K562 (cell line): ENCODE measurements around the gene VPS13D. TPM values are rescaled to one million over a fixed set of nuclear protein-coding genes. Genes with fewer than 3 reads are reported as not detected.

ENCODE experiments used
- ATAC-seq: fragments of 200-7000 bp; cut with Tn5 transposase; 3 replicates; pipeline ENCODE4 v1.9.1; 2020; ENCODE audit warnings: moderate library complexity
- BruUV-seq: library from RNA; stranded (reverse); fragments of 400-500 nt; replicated peaks from 2 replicates; lab custom pipeline; 2021; lab: Mats Ljungman, UMichigan
- CTCF ChIA-PET: fragments of 300-600 bp; formaldehyde crosslinking; extraction: SDS; loops from one replicate; lab custom pipeline; 2021; ENCODE audit warnings: low intra/inter-chr PET ratio; lab: Yijun Ruan, JAX
- POLR2A ChIA-PET: fragments of 300-600, 350-650 bp; sonication (Branson Sonifier 250); formaldehyde crosslinking; extraction: SDS; loops from one replicate; lab custom pipeline; 2021; ENCODE audit warnings: antibody characterized with exemption, inconsistent platforms; lab: Yijun Ruan, JAX
- DNase-seq, 4 experiments: peaks; one replicate each; pipeline versions ENCODE4 v3.0.0 to v3.0.0-alpha.2; 2011 to 2018; ENCODE audit warnings: low spot score in 3 of 4, mixed read lengths in 3 of 4; ENCODE audit errors: extremely low read depth in 1 of 4
- FAIRE-seq: peaks from 2 replicates; lab custom pipeline; 2011; peaks lifted over from hg19 to GRCh38; lab: Jason Lieb, UNC
- H2AFZ ChIP-seq: 2 replicates; pipeline ENCODE4 v1.6.0; 2011; ENCODE audit warnings: low read depth, low read length, control low read depth, inconsistent platforms
- H3K27ac ChIP-seq: fragments of 200-600 bp; 3 replicates; pipeline ENCODE4 v1.8.0; 2011; ENCODE audit warnings: low read depth, mild to moderate bottlenecking, control low read depth, inconsistent platforms, low read length, moderate library complexity, mixed read lengths; ENCODE audit errors: extremely low read depth
- H3K27me3 ChIP-seq, 2 experiments: fragments of 300-600 bp in 1 of 2; 2 replicates in 1 of 2; 3 replicates in 1 of 2; pipeline versions ENCODE4 v1.6.0 to v1.8.0; 2011; ENCODE audit warnings: inconsistent platforms in 2 of 2, low read length in 2 of 2, mild to moderate bottlenecking in 1 of 2, mixed read lengths in 1 of 2, moderate library complexity in 1 of 2; ENCODE audit not compliant: control insufficient read depth in 2 of 2, insufficient read depth in 2 of 2
- H3K36me3 ChIP-seq: fragments of 300-600 bp; 3 replicates; pipeline ENCODE4 v1.8.0; 2011; ENCODE audit warnings: mild to moderate bottlenecking, low read length, inconsistent platforms; ENCODE audit not compliant: control insufficient read depth, insufficient read depth
- H3K4me1 ChIP-seq, 2 experiments: fragments of 200-600 bp in 1 of 2; replicated peaks in 1 of 2; 2 replicates in 1 of 2; 3 replicates in 1 of 2; pipeline versions ENCODE4 v1.5.1 to v1.8.0; 2011; ENCODE audit warnings: inconsistent platforms in 2 of 2, low read length in 2 of 2, mild to moderate bottlenecking in 1 of 2, mixed read lengths in 1 of 2, moderate library complexity in 1 of 2; ENCODE audit not compliant: control insufficient read depth in 2 of 2, insufficient read depth in 2 of 2
- H3K4me2 ChIP-seq: 2 replicates; pipeline ENCODE4 v1.6.1; 2011; ENCODE audit warnings: low read length, control low read depth, inconsistent platforms, mixed read lengths; ENCODE audit not compliant: insufficient read depth
- H3K4me3 ChIP-seq: fragments of 200-600 bp; sonication (generic), shearing (Covaris generic); 2 replicates; pipeline ENCODE4 v1.5.1; 2016; ENCODE audit warnings: control low read depth, inconsistent platforms
- H3K79me2 ChIP-seq: fragments of 200-600 bp; 3 replicates; pipeline ENCODE4 v1.8.0; 2011; ENCODE audit warnings: low read length, inconsistent platforms; ENCODE audit not compliant: control insufficient read depth, insufficient read depth
- H3K9ac ChIP-seq, 2 experiments: 2 replicates each; pipeline versions ENCODE4 v1.6.0 to v1.6.1; 2011; ENCODE audit warnings: low read depth in 2 of 2, low read length in 2 of 2, control low read depth in 1 of 2, inconsistent platforms in 1 of 2, mild to moderate bottlenecking in 1 of 2, mixed read lengths in 1 of 2; ENCODE audit not compliant: insufficient read depth in 1 of 2
- H3K9me1 ChIP-seq: one replicate; pipeline ENCODE4 v1.6.0; 2011; ENCODE audit warnings: inconsistent platforms, mild to moderate bottlenecking, low read length, moderate library complexity; ENCODE audit not compliant: control insufficient read depth, insufficient read depth
- H3K9me3 ChIP-seq: replicated peaks from 2 replicates; pipeline ENCODE4 v1.5.1; 2011; ENCODE audit warnings: low read depth, low read length, inconsistent platforms; ENCODE audit not compliant: control insufficient read depth, insufficient read depth
- H4K20me1 ChIP-seq: replicated peaks from 2 replicates; pipeline ENCODE4 v1.6.1; 2011; ENCODE audit warnings: low read length, inconsistent platforms, mixed read lengths; ENCODE audit not compliant: control insufficient read depth, insufficient read depth
- AFF1 ChIP-seq, 2 experiments: fragments of 450-650 bp; IDR thresholded peaks; 2 replicates each; pipeline ENCODE4 v1.6.1; 2018; ENCODE audit warnings: mild to moderate bottlenecking in 2 of 2, low read depth in 1 of 2; ENCODE audit not compliant: partially characterized antibody in 2 of 2
- CC2D1A ChIP-seq: fragments of 450-650 bp; IDR thresholded peaks from 2 replicates; pipeline ENCODE4 v1.6.1; 2017; ENCODE audit warnings: mild to moderate bottlenecking
- KAT2B ChIP-seq: IDR thresholded peaks from one replicate; pipeline ENCODE4 v1.6.1; 2012; ENCODE audit warnings: low read depth, mild to moderate bottlenecking, control low read depth, inconsistent platforms, low read length, moderate library complexity
- RCOR1 ChIP-seq, 2 experiments: IDR thresholded peaks; 2 replicates each; pipeline ENCODE4 v1.6.1; 2012; ENCODE audit warnings: low read depth in 2 of 2, low read length in 2 of 2, borderline replicate concordance in 1 of 2, improper control_type of control experiment in 1 of 2
- REST ChIP-seq, 2 experiments: fragments of 450-650 bp; formaldehyde crosslinking in 1 of 2; IDR thresholded peaks; 2 replicates each; pipeline versions ENCODE4 v1.4.0 to v1.6.1; 2014 to 2020; ENCODE audit warnings: mild to moderate bottlenecking in 2 of 2, borderline replicate concordance in 1 of 2, low read depth in 1 of 2
- ZBTB12 ChIP-seq: fragments of 250-450 bp; sonication (Bioruptor Pico); IDR thresholded peaks from 2 replicates; pipeline ENCODE4 v1.4.0; 2020
- WGBS: fragments of 100-300 bp; shearing (Covaris generic); methylation state at CpG from one replicate; pipeline ENCODE4 v1.1.6; 2016; ENCODE audit warnings: low coverage, mixed read lengths; ENCODE audit not compliant: insufficient coverage; ENCODE audit errors: missing lambda C conversion rate; 5-methylcytosine and 5-hydroxymethylcytosine counted together
- in situ Hi-C: fragments of 300-500 bp; cut with MboI; formaldehyde crosslinking; loops from 4 replicates; pipeline ENCODE4 v1.15.0; 2018; ENCODE audit warnings: inconsistent platforms, mixed read lengths
- intact Hi-C: fragments of 100-400 bp; cut with micrococcal nuclease; formaldehyde crosslinking; loops from 2 replicates; pipeline ENCODE4 v1.14.2; 2022
- polyA plus RNA-seq, 8 experiments: library from polyadenylated mRNA; depleted of rRNA in 4 of 8; stranded (reverse) in 5 of 8; unstranded in 3 of 8; fragments of >200 nt; fragmentation: Nextera tagmentation in 2 of 8; fragmentation: Illumina TruSeq in 1 of 8; extraction: Ambion mirVana in 2 of 8; extraction: Trizol in 1 of 8; gene quantifications; 2 replicates each; pipeline versions ENCODE4 v1.2.1 to v1.2.3, GENCODE V29; 2011 to 2014; ENCODE audit warnings: inconsistent platforms in 1 of 8, missing spikeins in 1 of 8
- total RNA-seq, 7 experiments: library from RNA; depleted of rRNA in 6 of 7; stranded (reverse); fragments of >200 nt in 6 of 7; fragmentation: Illumina TruSeq in 2 of 7; extraction: Trizol in 2 of 7; gene quantifications; 2 replicates each; pipeline versions ENCODE4 v1.2.1 to v1.2.3, GENCODE V29; 2011 to 2021; ENCODE audit warnings: low replicate concordance in 1 of 7

VPS13D gene
- total and polyA plus RNA-seq, 9 of the 15 experiments (the other 6 are each of a cell fraction or from before 2014, with no cell fraction given), result 6.1 to 51.5 (median 38.5) TPM

- Histone ChIP-seq H3K4me3 (no peak overlapping the region), H3K36me3 (peaks cover 61% of the 10 kb centered on the region), H3K9me3 (peaks cover 14% of the 10 kb centered on the region), H3K9ac (peak overlapping the region in 1 of 2 experiments; percentile 22; a peak in 1 of 4 replicates), H3K4me1 (peaks cover 11 to 33% of the 10 kb centered on the region in 2 experiments; a peak in 4 of 5 replicates), H3K79me2 (no peaks in the 10 kb centered on the region), H3K9me1 (no peaks in the 10 kb centered on the region), H3K27ac (peak overlapping the region; percentile 60), H3K4me2 (peak overlapping the region; percentile 28; the same call in 1 of the 2 replicates), H2AFZ (peak overlapping the region; percentile 52), H4K20me1 (no peaks in the 10 kb centered on the region), H3K27me3 (no peaks in the 10 kb centered on the region)
- intact Hi-C loops (loop anchor here (1.0 to 5.0 kb wide), 5 partner anchors 69 to 212 kb away; no protein-coding TSS in a partner anchor), in situ Hi-C loops (loop anchor here (5.0 kb wide), 1 partner anchor 209 kb away; the partner anchor contains the start of gene DHRS3)
- DNase-seq (peak in 1 of 4 experiments; percentile 58), FAIRE-seq (no peak), ATAC-seq (peak; percentile 53)
- 23% methylated on average over 5 of the region's 5 CpGs for WGBS
- CTCF ChIA-PET, result interaction anchor here (2.0 kb wide), 1 partner anchor 212 kb away, joined by 30 read pairs; no protein-coding TSS in a partner anchor
- POLR2A ChIA-PET, result interaction anchor here (0.6 to 2.2 kb wide), 12 partner anchors 7 to 212 kb away, joined by 3 to 9 read pairs (median 4); no protein-coding TSS in a partner anchor
- no TSS peak for BruUV-seq
- TF ChIP-seq RCOR1 (IDR thresholded peaks at IDR 0.05; ENCODE audit: borderline replicate concordance in 1 of 2, low read depth in 2 of 2, low read length in 2 of 2), result 0 out of 4 replicates have a peak, but pooled peaks of 1 of the 2 experiments have one; percentile 2
- no peak for TF ChIP-seq KAT2B
- no peak for TF ChIP-seq CC2D1A
- TF ChIP-seq AFF1 (IDR thresholded peaks at IDR 0.05; ENCODE audit: low read depth in 1 of 2, partially characterized antibody in 2 of 2), result peak in 1 of 2 experiments; percentile 15
- TF ChIP-seq ZBTB12 (CRISPR knock-in tag), result 0 out of 2 replicates have a peak, but pooled peaks have one; percentile 8
- no peak for TF ChIP-seq REST (IDR thresholded peaks at IDR 0.05; ENCODE audit: borderline replicate concordance)
- TF ChIP-seq REST (CRISPR knock-in tag; IDR thresholded peaks at IDR 0.05; ENCODE audit: low read depth), result no peak
These were observed 178.2 kb downstream of the VPS13D start for GRCh38 chr1:12407962-12408454.
